ENCODE results near the gene RIN3. TPM values are rescaled to one million over a fixed set of nuclear protein-coding genes. Genes with fewer than 3 reads are reported as not detected.

The RIN3 gene
- total RNA-seq, 1 donor from 2014 or later = 28.0 TPM

GRCh38 chr14:92650581-92651105, 137.1 kb downstream of the RIN3 start:
- Histone ChIP-seq H3K4me1 (ENCODE audit: insufficient read depth, low read length) (peaks cover 15% of the 10 kb centered on the region), H3K9ac (ENCODE audit: low read length) (no peak overlapping the region), H3K9me3 (ENCODE audit: insufficient read depth, low read depth, low read length) (no peaks in the 10 kb centered on the region), H3K4me3 (ENCODE audit: insufficient read depth, low read depth, low read length) (no peak overlapping the region), H3K27ac (ENCODE audit: low read depth, low read length) (no peak overlapping the region), H2AFZ (ENCODE audit: low read depth, low read length) (no peak overlapping the region), H3K4me2 (ENCODE audit: low read length) (no peak overlapping the region), H3K27me3 (ENCODE audit: insufficient read depth, low read length) (no peaks in the 10 kb centered on the region), H3K36me3 (ENCODE audit: insufficient read depth, low read length) (no peaks in the 10 kb centered on the region), H3K79me2 (ENCODE audit: insufficient read depth, low read length) (no peaks in the 10 kb centered on the region), H4K20me1 (ENCODE audit: insufficient read depth, low read length) (no peaks in the 10 kb centered on the region)
- H3K27ac Mint-ChIP-seq (ENCODE audit: unreplicated experiment) = no peak overlapping the region
- H3K36me3 Mint-ChIP-seq (ENCODE audit: low read depth, unreplicated experiment) = peaks cover 25% of the 10 kb centered on the region
- H3K9me3 Mint-ChIP-seq (ENCODE audit: unreplicated experiment) = peaks cover 3% of the 10 kb centered on the region
- H3K4me3 Mint-ChIP-seq (ENCODE audit: unreplicated experiment) = no peak overlapping the region
- no peak for TF ChIP-seq EZH2 (IDR thresholded peaks at IDR 0.05; ENCODE audit: insufficient read depth, low read length)
- no peak for TF ChIP-seq CTCF (IDR thresholded peaks at IDR 0.05; ENCODE audit: insufficient read depth, low read depth, low read length)
- peaks cover 2% of the 10 kb centered on the region for H3K27me3 Mint-ChIP-seq (ENCODE audit: low read depth, unreplicated experiment)
- DNase-seq (ENCODE audit: low read depth) = no peak
- FAIRE-seq = no peak
- peaks cover 16% of the 10 kb centered on the region for H3K4me1 Mint-ChIP-seq (ENCODE audit: low read depth, unreplicated experiment)

- Histone ChIP-seq H3K27ac (ENCODE audit: low read depth, low read length) (no peak overlapping the region), H2AFZ (ENCODE audit: low read depth, low read length) (no peak overlapping the region), H3K36me3 (ENCODE audit: insufficient read depth, low read length) (no peaks in the 10 kb centered on the region), H3K9ac (ENCODE audit: low read length) (no peak overlapping the region), H3K9me3 (ENCODE audit: insufficient read depth, low read depth, low read length) (no peaks in the 10 kb centered on the region), H4K20me1 (ENCODE audit: insufficient read depth, low read length) (peaks cover 5% of the 10 kb centered on the region), H3K79me2 (ENCODE audit: insufficient read depth, low read length) (no peaks in the 10 kb centered on the region), H3K27me3 (ENCODE audit: insufficient read depth, low read length) (no peaks in the 10 kb centered on the region), H3K4me1 (ENCODE audit: insufficient read depth, low read length) (peaks cover 15% of the 10 kb centered on the region), H3K4me3 (ENCODE audit: insufficient read depth, low read depth, low read length) (no peak overlapping the region), H3K4me2 (ENCODE audit: low read length) (no peak overlapping the region)
- Mint-ChIP-seq H3K27ac (ENCODE audit: unreplicated experiment) (no peak overlapping the region), H3K9me3 (ENCODE audit: unreplicated experiment) (peaks cover 3% of the 10 kb centered on the region), H3K27me3 (ENCODE audit: low read depth, unreplicated experiment) (peaks cover 2% of the 10 kb centered on the region), H3K4me1 (ENCODE audit: low read depth, unreplicated experiment) (peaks cover 17% of the 10 kb centered on the region), H3K36me3 (ENCODE audit: low read depth, unreplicated experiment) (peaks cover 28% of the 10 kb centered on the region), H3K4me3 (ENCODE audit: unreplicated experiment) (no peak overlapping the region)
- FAIRE-seq = no peak
- no peak for DNase-seq (ENCODE audit: low read depth)
- TF ChIP-seq CTCF (IDR thresholded peaks at IDR 0.05; ENCODE audit: insufficient read depth, low read depth, low read length) (no peak), EZH2 (IDR thresholded peaks at IDR 0.05; ENCODE audit: insufficient read depth, low read length) (no peak)
Measured at GRCh38 chr14:92651106-92651757, 137.7 kb downstream of the RIN3 start.

GRCh38 chr14:92651758-92652406, 138.3 kb downstream of the RIN3 start:
- DNase-seq (ENCODE audit: low read depth) = no peak
- FAIRE-seq = no peak
- H2AFZ ChIP-seq (ENCODE audit: low read depth, low read length) = no peak overlapping the region
- no peak overlapping the region for H3K27ac ChIP-seq (ENCODE audit: low read depth, low read length)
- H3K9me3 Mint-ChIP-seq (ENCODE audit: unreplicated experiment) = peaks cover 2% of the 10 kb centered on the region
- H3K4me2 ChIP-seq (ENCODE audit: low read length) = no peak overlapping the region
- H3K36me3 Mint-ChIP-seq (ENCODE audit: low read depth, unreplicated experiment) = peaks cover 25% of the 10 kb centered on the region
- no peaks in the 10 kb centered on the region for H3K9me3 ChIP-seq (ENCODE audit: insufficient read depth, low read depth, low read length)
- H3K4me3 Mint-ChIP-seq (ENCODE audit: unreplicated experiment) = no peak overlapping the region
- peaks cover 12% of the 10 kb centered on the region for H3K4me1 ChIP-seq (ENCODE audit: insufficient read depth, low read length)
- no peak overlapping the region for H3K9ac ChIP-seq (ENCODE audit: low read length)
- no peak overlapping the region for H3K27ac Mint-ChIP-seq (ENCODE audit: unreplicated experiment)
- peaks cover 2% of the 10 kb centered on the region for H3K27me3 Mint-ChIP-seq (ENCODE audit: low read depth, unreplicated experiment)
- H3K27me3 ChIP-seq (ENCODE audit: insufficient read depth, low read length) = no peaks in the 10 kb centered on the region
- no peaks in the 10 kb centered on the region for H3K36me3 ChIP-seq (ENCODE audit: insufficient read depth, low read length)
- H3K4me3 ChIP-seq (ENCODE audit: insufficient read depth, low read depth, low read length) = no peak overlapping the region
- H3K4me1 Mint-ChIP-seq (ENCODE audit: low read depth, unreplicated experiment) = peaks cover 15% of the 10 kb centered on the region
- no peaks in the 10 kb centered on the region for H3K79me2 ChIP-seq (ENCODE audit: insufficient read depth, low read length)
- TF ChIP-seq CTCF (IDR thresholded peaks at IDR 0.05; ENCODE audit: insufficient read depth, low read depth, low read length) = no peak
- TF ChIP-seq EZH2 (IDR thresholded peaks at IDR 0.05; ENCODE audit: insufficient read depth, low read length) = no peak
- peaks cover 5% of the 10 kb centered on the region for H4K20me1 ChIP-seq (ENCODE audit: insufficient read depth, low read length)

Measured in astrocyte (in vitro differentiated cells and primary cell).